HepG2 (cell line): Measurements from ENCODE around the gene GATA3.

Experiments
- HNRNPUL1 ChIP-seq: fragments of 200-400 bp; formaldehyde crosslinking; IDR thresholded peaks from 2 replicates; pipeline ENCODE4 v1.6.1; 2017; ENCODE audit warnings: low read depth, mild to moderate bottlenecking, low read length, moderate library complexity
- NFIC ChIP-seq: IDR thresholded peaks from 2 replicates; pipeline ENCODE4 v1.6.1; 2012; ENCODE audit warnings: mild to moderate bottlenecking, low read length, inconsistent platforms
- NFYB ChIP-seq: sonication (generic); formaldehyde crosslinking; IDR thresholded peaks from 2 replicates; pipeline ENCODE4 v1.4.0; 2020; ENCODE audit warnings: missing genetic modification reagents
- RERE ChIP-seq: IDR thresholded peaks from 2 replicates; pipeline ENCODE4 v1.6.1; 2016; ENCODE audit warnings: low read depth, missing genetic modification reagents, missing compliant biosample characterization
- SAFB2 ChIP-seq: sonication (generic); formaldehyde crosslinking; IDR thresholded peaks from 2 replicates; pipeline ENCODE4 v1.5.1; 2020; ENCODE audit warnings: missing genetic modification reagents, low read depth, mild to moderate bottlenecking, borderline replicate concordance
- SMARCE1 ChIP-seq: fragments of 450-650 bp; IDR thresholded peaks from 2 replicates; pipeline ENCODE4 v1.6.1; 2017; ENCODE audit warnings: borderline replicate concordance
- ZNF574 ChIP-seq: sonication (generic); formaldehyde crosslinking; IDR thresholded peaks from 2 replicates; pipeline ENCODE4 v1.4.0; 2020; ENCODE audit warnings: missing genetic modification reagents

- TF ChIP-seq SAFB2 (CRISPR knock-in tag) (no peak), NFIC (no peak), RERE (CRISPR knock-in tag) (no peak), ZNF574 (CRISPR knock-in tag) (no peak), NFYB (CRISPR knock-in tag) (no peak), HNRNPUL1 (no peak), SMARCE1 (no peak)
These were observed 21.1 kb downstream of the GATA3 start for GRCh38 chr10:8075282-8076260.
